HG02759 (cell line): Measurements from ENCODE around the gene NFASC.

Source experiments
- ATAC-seq: cut with Tn5 transposase; IDR thresholded peaks from one replicate; pipeline ENCODE4 v1.9.1; 2021; ENCODE audit warnings: mild to moderate bottlenecking, moderate library complexity; ENCODE audit not compliant: unreplicated experiment

Gene NFASC

DNA sequence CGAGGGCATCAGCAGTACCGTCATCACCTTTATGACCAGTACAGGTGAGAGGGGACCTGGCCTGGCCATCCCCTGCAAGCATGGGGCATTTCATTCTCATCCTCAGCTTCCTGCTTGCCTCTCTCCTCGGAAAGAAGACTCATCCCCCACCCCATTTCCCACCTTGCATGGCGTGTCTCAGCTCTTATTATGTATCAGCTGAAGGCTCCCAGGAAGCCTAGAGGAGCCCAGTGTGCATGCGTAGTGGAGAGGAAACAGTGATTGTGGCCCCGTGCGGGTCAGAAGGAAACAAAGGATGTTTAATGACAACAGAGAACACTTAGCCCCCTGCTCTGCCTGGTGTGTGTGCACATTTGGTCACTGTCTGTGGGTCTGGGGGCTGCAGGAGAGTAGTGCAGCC lies 132.0 kb downstream of the NFASC start:
- no peak for ATAC-seq

- no peak for ATAC-seq
Observed at GRCh38 chr1:205003358-205004131, 132.9 kb downstream of the NFASC start.

GRCh38 chr1:205004351-205004750 lies 133.7 kb downstream of the NFASC start:
- ATAC-seq: no peak

DNA sequence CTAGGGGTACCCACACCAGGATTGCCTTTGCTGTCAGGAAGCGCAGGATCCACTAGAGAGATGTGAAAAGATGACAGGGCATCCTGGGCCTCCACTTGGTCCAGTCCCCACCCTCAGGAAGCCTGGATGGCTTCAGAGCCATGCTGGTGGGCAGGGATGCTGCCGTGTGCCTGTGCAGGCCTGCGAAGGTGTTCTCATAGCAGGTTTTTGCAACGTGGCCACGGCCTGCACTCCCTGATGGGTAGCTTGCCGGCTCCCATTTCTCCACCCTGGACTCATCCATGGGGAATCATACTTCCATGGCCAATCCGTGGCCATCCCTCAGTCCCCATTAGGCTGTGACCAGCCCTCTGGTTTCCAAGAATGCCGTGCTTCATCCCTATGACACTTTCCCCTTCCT lies 138.2 kb downstream of the NFASC start:
- no peak for ATAC-seq

DNA sequence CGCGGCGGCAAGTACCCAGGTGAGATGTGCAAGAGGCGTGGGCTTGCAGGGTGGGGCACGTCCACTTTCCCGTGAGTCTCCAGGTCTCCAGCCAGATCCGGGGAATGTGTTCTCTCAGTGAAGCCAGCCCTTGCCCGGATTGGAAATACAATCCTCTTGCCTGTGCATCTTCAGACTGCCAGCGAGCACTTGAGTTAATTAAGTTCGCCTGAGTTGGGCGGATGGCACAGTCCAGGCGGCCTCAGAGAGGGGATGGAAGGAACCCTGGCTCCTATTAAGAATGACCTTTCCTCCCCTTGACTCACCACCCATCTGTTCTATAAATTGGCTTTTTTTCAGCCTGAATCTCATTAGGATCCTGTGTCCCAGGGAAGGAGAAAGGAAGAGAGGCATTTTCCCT lies 139.0 kb downstream of the NFASC start:
- ATAC-seq: no peak

- no peak for ATAC-seq
Observed at GRCh38 chr1:205012391-205013140, 141.9 kb downstream of the NFASC start.

DNA sequence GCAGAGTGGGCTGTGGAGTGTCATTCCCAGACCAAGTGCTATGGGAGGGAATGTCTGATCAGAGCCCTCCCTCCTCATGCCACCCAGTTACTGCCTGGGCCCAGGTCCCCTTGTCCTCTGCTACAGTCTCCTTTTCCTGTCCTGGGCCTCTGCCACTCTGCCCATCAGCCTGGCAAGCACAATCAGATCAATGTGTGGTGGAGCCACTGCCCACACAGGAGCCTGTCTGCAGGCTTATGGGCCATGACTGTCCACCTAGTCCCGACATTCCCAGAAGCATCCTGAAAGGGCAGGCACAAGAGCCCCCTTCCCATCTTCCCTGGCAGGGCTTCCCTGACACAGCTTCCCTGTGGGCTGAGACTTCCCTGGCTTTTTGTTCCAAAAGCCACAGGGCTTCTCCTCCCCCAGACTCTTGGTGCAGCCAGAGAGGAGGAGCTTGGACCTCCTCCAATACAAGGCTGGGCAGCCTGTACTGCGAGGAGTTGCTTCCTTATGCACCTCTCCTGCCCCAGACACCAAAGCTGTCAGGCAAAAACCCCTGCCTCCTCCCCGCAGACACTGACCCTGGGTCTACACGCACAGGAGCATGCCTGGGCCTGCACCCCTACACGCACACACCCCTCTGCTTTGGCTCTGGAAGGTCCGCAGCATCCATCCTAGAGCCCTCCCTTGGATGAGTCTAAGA lies 143.2 kb downstream of the NFASC start:
- no peak for ATAC-seq

GRCh38 chr1:205014783-205015182 lies 144.1 kb downstream of the NFASC start:
- ATAC-seq: no peak

DNA sequence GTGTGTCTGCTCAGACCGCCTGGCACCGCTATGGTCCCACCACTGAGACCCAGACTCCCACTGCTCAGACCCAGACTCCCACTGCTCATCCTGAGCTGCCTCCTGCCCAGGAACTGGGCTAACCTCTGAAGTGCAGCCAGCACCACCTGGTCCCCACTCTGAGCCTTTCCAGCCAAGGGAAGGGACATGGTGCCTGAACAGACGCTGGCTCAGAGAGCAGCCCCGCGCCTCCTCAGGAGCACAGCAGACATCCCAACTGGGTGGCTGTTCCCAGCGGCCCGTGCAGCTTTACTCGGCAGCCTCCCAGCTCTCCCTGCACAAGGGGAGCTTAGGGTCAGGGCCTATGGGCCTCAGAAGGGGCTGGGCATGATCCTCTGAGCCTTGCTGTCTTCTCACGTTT lies 144.6 kb downstream of the NFASC start:
- no peak for ATAC-seq

DNA sequence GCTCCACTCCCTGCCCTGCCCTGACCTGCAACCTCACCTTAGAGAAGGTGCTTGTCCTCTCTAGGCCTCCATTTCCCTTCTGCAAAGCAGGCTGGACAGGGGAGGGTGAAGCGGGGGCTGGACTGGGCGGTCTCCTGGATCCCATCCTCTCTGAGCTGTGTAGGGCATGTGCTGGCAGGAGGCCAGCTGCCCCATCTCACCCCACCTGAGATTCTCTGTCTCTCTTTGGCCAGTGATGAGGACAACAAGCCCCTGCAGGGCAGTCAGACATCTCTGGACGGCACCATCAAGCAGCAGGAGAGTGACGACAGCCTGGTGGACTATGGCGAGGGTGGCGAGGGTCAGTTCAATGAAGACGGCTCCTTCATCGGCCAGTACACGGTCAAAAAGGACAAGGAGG lies 145.4 kb downstream of the NFASC start:
- ATAC-seq: no peak

DNA sequence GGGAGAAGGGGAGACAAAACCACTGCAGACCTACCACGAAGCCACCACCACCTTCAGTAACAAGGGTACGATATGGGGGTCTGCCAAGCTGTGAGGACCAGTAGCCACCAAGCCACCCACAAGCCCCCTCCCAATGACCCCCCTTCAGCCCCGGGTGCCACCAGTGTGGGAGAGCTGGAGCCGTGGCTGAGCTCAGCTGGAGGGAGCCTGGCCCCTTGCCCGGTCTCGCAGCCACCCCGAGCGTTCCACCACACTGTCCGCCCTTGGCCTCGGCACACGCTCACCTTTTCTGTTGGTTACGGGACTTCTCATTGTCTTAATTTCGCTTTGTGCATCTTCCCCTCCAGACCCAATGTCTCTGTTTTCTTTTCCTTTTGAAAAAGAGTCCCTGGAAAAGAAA lies 145.9 kb downstream of the NFASC start:
- no peak for ATAC-seq

GRCh38 chr1:205017001-205017400 lies 146.3 kb downstream of the NFASC start:
- ATAC-seq: no peak

DNA sequence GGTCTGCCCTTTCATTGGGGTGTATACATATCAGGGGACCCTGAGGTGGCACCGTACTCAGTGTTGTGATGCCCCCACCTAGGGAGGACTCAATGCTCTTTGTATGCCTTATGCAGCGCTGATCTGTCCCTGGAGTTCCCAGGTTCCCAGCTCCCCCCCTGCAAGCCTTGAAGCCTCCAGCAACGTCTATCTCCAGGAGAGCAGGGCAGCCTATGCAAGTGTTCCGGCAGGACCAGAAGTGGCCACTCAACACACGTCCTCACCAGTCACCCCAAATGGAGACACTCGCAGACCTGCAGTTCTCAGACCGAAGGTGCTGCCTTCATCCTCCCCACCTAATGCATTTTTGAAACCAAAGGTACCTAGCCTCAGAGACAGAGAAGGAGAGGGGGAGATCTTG lies 147.1 kb downstream of the NFASC start:
- ATAC-seq: no peak

DNA sequence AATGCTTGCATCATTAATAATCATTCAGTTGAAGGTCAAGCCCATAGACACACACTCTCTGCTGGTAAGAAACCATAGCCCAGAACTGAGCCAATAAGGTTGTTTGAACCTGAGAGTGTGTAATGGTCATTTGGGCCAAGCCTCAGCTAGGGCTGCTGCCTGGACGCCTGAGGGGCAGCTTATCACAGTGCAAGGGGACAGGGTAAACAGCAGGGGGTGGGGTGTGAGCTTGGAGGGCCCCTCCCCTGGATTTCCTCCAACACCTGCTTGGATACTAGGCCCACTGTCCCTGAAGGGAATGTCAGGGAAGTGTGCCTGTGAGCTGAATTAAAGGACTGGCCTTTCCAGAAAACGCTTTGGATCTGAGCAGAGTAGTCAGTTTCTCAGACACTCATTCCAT lies 147.7 kb downstream of the NFASC start:
- ATAC-seq: no peak

DNA sequence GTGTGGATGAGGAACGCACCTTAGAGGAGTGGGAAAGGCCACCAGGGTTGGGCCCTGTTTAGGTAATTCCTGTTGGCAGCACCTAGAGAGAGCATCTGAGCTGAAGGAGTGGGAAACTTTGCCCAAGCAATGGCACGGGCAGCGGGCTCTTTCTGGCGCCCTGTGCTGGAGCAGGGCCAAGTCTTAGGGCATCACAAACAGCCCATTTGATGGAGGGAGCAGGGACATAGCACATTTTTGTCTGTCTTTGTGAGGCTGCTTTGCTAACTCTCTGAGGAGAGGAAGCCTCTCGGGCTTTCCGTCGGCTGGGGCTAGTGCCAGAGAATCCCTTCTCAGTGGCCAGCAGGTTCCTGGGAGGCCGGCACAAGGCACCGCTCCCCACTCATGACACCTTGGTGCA lies 149.8 kb downstream of the NFASC start:
- ATAC-seq: no peak

GRCh38 chr1:205024679-205025078 lies 154.0 kb downstream of the NFASC start:
- ATAC-seq: no peak

GRCh38 chr1:205025239-205025638 lies 154.6 kb downstream of the NFASC start:
- ATAC-seq: no peak

- no peak for ATAC-seq
Observed at GRCh38 chr1:205026181-205026580, 155.5 kb downstream of the NFASC start.

DNA sequence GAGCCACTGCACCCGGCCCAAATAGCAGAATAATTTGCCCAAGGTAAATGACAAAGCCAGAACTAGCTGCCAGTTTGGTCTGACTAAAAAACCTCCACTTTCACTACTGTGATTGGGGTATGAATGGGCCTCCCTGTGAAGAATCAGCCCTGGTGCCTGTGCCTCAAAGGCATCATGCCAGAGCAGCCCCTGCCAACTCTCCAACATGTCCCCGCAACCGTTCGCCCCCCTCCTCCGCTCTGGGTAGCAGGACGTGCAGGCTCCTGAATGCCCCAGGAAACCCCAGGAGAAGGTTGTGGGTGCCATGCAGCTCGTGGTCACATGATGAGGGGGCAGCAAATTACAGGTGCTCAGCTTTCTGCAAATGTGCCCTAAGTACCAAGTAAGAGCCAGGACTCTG lies 157.7 kb downstream of the NFASC start:
- ATAC-seq: no peak

DNA sequence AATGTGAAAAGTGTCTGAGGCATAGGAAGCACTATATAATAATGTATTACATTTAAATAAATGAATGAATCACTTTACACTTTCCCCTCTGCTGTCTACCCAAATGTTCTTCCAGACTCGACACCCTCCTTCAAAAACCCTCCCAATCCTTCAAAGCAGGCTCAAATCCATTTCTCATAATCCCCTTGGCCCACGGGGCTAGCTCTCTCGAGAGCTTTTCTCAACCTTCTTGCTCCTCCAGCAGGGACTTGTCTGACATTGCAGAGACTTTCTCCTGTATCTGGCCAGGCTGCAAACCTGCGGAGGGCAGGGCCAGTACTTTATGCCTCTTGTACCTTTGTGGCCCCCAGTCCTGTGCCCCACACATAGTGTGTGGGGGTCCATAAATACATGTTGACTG lies 158.3 kb downstream of the NFASC start:
- ATAC-seq: no peak

- ATAC-seq: no peak
Observed at GRCh38 chr1:205030241-205030640, 159.6 kb downstream of the NFASC start.

DNA sequence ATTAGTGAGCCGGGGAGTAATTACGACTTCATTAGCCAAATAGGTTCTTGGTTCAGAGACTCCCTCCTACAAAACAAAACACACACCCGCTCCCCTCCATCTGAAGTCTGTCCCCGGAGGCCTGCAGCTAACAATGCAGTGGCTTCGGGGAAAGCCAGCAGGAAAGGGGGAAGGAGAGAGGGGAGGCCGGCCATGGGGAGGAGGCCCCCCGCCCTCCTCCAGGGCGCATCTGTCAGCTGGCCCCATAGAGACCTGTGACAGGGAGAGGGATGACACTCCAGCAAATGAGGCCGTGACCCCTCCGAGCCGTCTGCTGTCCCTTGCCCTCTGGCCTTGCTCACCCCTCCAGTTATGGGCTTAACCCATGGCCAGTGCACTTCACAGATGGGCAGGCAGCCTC lies 160.2 kb downstream of the NFASC start:
- no peak for ATAC-seq
